ENCODE measurements around the gene LCLAT1. TPM values are rescaled to one million over a fixed set of nuclear protein-coding genes. Genes with fewer than 3 reads are reported as not detected.
"Not testable (repeated sequence)": the region's sequence is repeated elsewhere in the genome, so short reads cannot be mapped to it uniquely, and the experiment has no call there.

Gene LCLAT1
- total RNA-seq, 1 experiment from 2014 or later = 19.0 TPM

DNA sequence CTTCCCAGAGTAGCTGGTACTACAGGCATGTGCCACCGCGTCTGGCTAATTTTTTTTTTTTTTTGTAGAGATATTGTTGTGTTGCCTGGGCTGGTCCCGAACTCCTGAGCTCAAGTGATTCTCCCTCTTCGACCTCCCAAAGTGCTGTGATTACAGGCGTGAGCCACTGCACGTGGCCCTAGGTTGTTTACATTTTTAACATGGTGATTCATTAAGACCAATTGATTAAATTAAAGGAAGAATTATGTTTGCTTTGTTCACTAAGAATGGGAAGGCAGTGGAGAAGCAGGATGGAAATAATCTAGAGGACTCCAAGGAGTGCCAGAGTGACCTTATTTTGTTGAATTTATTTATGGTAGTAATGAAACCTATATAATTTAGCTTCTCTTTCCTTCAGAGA is 7.5 kb downstream of the LCLAT1 start:
- no peak for DNase-seq (ENCODE audit: low spot score)

DNA sequence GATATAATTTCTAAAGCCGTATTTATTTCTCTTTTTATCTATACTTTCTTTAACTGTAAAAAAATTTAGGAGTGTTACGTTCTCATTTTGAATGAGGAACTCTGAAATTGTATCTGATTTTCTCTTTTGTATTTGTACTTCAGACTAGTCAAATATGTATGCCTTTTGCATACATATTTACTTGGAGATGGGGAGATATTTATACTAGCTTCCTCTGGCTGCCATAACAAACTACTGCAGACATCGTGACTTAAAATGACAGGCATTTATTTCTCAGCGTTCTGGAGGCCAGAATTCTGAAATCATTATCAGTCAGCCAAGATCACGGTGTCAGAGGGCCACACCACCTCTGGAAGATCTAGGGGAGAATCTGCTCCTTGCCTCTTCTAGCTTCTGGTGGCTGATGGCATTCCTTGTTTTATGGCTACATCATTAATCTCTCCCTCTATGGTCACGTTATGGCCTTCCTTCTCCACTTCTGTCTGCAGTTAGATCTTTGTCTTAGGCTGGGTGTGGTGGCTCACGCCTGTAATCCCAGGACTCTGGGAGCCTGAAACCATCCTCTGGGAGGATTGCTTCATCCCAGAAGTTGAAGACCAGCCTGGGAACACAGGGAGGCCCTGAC is 8.2 kb downstream of the LCLAT1 start:
- no peak for DNase-seq (ENCODE audit: low spot score)

DNA sequence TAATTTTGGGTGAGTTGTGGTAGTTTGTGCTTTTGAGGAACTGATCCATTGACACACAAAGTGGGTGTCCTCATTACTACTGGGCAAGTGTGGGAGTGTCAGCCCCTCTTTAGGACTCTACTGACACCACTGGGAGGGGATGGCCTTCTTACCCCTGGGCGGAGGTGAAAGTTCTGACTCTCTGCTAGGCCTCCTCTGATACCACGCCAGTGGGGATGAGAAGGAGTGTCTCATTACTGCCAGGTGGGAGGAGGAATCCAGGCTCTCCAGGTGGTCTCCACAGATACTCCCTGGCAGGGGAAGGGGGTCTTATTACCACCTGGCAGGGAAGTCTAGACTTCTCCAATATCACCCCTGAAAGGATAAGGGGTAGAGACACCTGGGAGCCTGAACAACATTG is 9.1 kb downstream of the LCLAT1 start:
- DNase-seq (ENCODE audit: low spot score) = no peak

DNA sequence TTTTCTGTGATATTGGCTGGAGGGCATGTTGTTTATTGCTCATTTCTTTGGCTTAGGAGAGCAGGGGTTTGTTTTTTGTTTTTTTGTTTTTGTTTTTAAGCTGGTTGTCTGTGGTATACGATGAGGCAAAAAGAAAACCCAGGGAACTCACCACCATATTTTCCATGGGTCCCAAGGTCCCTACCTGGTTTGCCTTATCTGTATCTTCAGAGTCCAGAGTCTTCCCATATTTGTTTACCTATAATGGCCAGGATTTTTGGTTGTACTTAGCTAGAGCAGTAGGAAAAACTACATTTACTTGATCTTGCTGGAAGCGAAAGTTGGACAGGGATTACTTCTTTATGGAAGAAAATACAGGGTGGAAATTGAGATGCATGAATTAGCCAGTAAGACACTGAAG is 9.5 kb downstream of the LCLAT1 start:
- DNase-seq (ENCODE audit: low spot score) = no peak

DNA sequence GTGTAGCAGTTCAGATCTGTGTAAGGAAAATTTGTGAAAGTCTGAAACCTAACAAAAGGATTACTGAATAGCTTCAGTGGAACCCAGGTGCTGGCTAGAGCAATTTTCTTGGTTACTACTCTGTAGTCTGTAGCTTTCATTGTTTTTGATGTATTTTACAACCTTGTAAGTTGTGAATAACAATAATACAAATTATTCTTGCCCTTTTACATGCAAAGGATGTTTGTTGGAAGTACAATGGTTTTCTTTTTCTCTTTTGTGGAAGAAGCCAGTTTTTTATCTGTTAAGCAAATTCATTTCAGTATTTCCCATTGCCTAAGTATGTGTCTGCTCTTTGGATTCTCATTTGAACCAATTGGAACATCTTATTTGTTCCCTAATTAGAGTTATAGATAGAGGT is 10.2 kb downstream of the LCLAT1 start:
- no peak for DNase-seq (ENCODE audit: low spot score)

DNA sequence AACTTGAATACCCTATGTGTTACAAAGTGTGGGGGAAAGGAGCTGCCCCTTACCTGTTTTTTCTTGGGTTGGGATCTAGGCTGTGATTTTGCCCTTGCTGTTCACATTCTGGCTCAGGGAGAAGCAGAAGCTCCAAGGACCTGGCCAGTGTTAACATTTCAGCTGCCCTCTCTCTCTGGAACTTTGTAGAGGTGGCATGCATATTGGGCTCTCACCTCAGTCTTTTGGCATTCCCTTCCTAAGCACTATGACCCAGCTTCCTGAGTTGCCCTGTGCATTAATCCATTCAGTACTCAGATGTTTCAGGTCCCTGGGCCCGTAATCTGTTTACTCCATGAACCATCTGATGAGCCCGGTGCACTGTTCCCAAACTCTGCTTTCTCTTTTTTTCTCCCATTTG is 12.1 kb downstream of the LCLAT1 start:
- no peak for DNase-seq (ENCODE audit: low spot score)

DNA sequence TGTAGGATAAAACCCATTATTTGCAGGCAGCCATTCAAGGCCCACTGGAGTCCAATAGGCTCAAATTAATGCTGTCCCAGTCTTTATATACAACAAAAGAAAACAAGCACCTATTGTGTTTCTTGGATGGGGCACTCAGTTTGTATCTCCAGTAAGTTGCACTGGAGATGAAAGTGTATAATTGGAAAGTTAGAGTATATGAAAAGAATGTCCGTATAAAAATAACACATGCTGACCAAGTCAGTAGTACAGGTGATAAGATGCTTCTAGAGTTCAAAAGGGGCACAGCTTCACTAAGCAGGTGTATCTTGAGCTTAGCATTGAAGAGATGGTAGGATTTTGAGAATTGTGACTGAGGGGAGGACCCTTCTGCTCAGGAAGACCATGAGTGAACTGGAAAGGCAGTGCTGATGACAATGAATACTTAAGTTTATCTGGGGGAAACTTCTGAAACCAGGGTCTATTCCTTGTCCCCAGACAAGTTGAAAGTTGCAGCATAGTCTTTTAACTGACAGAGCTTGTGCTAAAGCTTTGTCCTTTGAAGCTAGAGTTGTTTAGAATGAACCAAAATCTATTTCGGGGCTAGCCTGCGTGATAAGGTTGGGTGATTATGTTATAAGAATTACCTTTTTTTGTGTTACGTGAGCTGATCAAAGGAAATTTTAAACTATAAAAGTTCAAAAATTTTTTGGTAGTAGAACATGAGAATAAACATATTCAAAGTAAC is 15.2 kb downstream of the LCLAT1 start:
- DNase-seq (ENCODE audit: low spot score) = no peak

DNA sequence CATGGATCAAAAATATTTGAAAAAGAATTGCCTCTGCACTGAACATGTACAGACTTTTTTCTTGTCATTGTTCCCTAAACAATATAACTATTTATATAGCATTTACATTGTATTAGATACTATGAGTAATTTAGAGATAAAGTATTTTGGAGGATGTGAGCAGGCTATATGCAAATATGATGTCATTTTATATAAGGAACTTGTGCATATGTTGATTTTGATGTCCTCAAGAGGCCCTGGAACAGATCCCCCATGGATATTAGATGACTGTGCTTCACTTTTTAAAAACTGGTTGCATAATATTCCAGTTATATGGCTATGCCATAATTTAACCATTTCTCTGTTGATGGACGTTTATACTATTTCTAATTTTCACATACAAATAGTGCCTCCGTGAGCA is 16.5 kb downstream of the LCLAT1 start:
- DNase-seq (ENCODE audit: low spot score) = no peak

DNA sequence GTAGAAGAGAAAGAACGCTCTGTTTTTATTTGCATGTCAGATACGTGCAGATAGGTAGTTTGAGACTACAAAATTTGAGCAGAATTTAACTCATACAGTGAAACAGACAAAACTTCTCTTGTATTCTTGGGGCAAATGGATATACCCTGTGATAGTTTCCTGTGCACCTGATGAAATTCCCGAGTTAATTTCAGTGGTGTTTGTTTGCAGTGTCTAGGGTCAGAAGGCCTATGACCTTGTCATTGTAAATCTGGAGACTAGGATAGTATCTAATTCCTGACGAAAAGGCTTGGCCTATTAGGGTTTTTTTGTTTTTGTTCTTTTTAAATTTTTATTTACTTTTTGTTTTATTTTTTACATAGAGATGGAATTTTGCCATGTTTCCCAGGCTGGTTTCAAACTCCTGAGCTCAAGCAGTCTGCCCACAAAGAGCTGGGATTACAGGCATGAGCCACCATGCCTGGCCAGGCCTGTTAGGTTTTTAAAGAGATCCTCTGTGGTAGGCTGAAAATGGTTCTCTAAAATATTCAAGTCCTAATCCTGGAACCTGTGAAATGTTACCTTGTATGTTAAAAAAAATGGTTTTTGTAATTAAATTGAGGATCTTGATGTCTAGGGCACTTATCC is 17.6 kb downstream of the LCLAT1 start:
- no peak for DNase-seq (ENCODE audit: low spot score)

DNA sequence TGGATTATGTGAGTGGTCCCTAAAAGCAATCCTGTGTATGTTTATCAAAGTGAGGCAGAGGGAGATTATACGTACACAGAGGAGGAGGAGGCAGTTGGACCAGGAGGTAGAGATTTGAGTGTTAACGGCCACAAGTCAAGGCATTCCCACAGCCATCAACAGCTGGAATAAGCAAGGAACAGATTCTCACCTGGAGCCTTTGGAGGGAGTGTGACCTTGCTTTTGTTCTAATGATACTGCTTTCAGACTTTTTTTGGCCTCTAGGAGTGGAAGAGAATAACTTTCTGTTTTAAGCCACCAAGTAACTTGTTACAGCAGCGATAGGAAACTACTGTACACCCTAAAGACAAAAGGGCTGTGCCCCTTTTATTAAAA is 18.1 kb downstream of the LCLAT1 start:
- DNase-seq (ENCODE audit: low spot score) = no peak

DNA sequence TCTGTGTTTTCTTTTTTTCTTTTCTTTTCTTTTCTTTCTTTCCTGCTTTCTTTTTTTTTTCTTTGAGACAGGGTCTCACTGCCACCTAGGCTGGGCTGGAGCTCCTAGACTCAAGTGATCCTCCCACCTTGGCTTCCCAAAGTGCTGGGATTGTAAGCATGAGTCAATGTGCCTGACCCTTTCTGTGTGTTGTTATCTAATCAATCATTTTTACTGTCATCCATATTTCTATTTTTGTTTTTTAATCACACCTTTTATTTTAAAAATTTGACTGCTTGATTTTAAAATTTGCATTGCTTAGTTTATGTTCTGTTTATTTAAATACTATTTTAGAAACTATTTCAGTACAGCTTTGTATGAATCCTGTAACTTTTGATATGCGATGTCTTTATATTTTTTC is 19.2 kb downstream of the LCLAT1 start:
- no peak for DNase-seq (ENCODE audit: low spot score)

DNA sequence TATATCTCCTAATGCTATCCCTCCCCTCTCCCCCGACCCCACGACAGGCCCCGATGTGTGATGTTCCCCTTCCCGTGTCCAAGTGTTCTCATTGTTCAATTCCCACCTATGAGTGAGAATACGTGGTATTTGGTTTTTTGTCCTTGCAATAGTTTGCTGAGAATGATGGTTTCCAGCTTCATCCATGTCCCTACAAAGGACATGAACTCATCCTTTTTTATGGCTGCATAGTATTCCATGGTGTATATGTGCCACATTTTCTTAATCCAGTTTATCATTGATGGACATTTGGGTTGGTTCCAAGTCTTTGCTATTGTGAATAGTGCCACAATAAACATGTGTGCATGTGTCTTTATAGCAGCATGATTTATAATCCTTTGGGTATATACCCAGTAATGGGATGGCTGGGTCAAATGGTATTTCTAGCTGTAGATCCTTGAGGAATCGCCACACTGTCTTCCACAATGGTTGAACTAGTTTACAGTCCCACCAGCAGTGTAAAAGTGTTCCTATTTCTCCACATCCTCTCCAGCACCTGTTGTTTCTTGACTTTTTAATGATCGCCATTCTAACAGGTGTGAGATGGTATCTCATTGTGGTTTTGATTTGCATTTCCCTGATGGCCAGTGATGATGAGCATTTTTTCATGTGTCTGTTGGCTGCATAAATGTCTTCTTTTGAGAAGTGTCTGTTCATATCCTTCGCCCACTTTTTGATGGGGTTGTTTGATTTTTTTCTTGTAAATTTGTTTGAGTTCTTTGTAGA is 20.2 kb downstream of the LCLAT1 start:
- DNase-seq (ENCODE audit: low spot score) = not testable (repeated sequence)

DNA sequence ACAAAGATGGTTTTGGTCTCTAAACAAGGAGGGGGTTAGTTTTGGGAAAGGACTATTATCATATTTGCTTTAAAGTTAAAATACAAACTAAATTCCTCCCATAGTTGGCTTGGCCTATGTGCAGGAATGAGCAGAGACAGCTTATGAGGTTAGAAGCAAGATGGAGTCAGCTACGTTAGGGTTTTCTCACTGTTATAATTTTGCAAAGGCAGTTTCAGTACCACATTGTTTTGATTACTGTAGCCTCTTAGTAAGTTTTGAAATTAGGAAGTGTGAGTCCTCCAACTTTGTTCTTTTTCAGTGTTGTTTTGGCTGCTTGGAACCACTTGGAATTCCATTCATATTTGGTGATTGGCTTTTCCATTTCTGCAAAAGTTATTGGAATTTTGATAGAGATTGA is 23.4 kb downstream of the LCLAT1 start:
- no peak for DNase-seq (ENCODE audit: low spot score)

DNA sequence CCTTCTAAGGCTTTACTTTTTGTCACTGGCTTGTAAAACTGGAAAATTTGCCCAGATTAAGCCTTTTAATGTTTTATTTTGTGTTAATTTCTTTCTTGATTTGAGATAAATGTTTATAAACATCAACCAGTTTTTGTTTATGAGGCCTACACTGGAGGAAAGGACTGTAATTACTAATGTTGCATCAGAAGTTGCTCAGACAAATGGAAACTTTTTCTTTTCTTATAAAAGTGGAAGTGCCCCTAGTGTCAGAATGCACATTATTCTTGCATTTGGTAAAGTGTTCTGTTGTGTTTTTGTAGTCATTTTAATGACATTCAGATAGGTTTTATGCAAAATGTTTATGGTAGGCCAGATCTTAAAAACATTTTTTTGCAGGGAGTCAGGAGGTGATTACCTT is 25.3 kb downstream of the LCLAT1 start:
- DNase-seq (ENCODE audit: low spot score) = no peak

DNA sequence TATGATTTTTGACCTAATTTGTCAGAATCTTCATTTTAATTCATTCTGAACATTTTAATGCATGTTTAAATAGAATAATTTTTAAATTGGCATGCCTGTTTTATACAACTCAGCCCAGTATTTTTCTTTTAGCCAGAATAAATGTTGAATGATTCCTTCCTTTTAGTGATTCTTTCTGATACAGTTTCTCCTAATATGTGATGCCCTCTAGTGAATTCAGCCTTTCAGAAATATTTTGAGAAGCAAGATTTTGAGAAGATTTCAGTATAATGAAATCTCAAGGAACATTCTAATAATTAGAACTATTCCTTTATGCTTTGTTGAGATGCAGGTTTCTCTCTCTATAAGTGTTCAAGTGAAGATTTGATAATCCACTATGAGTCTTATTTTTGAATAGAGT is 28.5 kb downstream of the LCLAT1 start:
- no peak for DNase-seq (ENCODE audit: low spot score)

DNA sequence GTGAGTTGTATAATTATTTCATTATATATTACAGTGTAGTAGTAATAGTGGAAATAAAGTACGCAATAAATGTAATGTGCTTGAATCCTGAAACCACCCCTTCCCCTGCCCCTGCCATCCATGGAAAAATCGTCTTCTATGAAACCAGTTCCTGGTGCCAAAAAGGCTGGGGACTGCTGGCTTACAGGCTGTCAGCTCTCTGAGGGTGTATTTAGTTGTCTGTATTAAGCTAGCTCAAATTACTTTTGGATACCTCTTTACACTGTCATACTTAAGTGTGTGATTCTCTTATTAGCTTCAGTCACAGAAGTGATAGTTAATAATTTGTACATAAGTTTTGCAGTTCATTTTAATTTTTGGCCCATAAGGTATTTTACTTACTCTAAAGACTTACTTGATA is 29.6 kb downstream of the LCLAT1 start:
- DNase-seq (ENCODE audit: low spot score) = no peak

DNA sequence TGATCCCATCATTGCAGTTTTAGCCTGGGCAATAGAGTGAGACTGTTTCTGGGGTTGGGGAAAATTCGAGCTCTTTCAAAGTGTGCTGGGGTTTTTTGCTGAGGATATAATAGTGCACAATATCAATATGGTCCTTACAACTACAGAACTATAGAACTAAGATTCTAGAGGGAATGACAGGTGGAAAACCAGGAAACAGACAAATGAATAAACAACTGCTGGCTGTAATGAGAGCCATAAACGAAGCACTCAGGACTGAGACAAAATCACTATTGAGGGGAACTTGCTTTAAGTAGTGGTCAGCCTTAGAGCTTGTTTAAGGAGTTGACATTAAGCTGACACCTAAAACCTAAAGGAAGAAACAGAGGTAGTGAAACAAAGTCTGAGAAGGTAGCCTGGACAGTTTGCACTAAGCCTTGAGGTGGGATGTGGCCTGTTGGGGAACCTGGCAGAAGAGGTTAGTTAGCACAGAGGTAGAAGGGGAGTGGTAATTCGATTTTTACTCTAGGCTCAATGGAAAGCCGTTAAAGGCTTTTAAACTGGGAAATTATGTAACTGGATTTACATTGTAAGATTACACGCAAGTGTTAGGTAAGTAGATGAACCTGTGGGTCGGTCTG is 33.8 kb downstream of the LCLAT1 start:
- no peak for DNase-seq (ENCODE audit: low spot score)

DNA sequence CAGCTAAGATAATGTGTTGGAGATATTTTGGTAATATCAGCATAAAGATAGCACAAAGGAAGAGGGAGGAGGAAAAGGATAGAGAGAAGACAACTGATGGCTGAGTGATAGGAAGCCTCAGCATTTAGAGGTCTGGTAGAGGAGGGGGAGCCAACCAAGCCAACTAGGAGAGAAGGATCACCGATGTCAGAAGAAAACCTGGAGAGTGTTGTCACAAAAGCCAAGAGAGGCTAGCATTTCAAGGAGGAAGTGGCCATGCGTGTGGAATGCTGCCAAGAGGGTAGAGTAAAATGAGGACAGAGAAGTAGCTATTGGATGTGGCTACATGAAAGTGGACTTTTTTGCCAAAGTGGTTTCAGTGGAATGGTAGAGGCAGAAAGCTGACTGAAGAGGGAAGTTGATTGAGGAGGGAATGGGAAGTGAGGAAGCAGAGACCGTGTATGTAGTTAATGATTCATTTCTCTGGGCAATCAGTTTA is 34.3 kb downstream of the LCLAT1 start:
- DNase-seq (ENCODE audit: low spot score) = no peak

DNA sequence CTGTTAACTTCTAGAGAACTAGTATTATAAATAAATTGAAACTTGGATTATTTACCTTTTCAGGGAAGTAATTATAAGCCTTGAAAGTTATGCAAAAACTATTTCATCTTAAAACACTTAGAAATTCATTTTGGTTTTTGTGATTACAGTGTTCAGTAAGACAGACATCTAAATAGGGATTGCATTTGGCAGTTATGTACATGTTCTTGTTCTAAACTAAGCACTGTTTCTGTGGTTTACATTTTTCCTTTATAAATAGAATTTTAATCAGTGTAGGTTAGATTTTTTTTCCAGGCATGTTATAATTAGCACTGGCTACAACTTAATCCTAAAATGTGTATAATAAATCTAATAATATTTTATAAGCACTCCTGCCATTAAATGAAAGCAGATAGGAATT is 35.0 kb downstream of the LCLAT1 start:
- DNase-seq (ENCODE audit: low spot score) = no peak

DNA sequence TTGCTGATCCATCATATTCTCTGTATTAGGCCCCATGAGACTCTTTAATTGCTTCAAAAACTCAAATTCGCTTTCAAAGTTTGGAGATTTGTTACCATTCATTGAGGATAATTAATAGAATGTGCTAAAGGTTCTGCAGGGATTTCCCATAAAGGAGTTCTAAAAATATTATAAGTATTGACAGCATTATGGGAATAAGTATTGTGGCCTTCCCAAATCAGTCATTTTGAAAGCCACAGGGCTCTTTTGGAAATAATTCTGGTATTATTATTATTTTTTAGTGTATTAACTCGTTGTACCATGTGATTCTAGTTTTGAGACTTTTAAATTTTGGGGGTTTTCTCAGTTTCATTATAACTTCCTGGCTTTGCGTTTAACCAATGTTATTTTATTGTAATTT is 37.1 kb downstream of the LCLAT1 start:
- no peak for DNase-seq (ENCODE audit: low spot score)

DNA sequence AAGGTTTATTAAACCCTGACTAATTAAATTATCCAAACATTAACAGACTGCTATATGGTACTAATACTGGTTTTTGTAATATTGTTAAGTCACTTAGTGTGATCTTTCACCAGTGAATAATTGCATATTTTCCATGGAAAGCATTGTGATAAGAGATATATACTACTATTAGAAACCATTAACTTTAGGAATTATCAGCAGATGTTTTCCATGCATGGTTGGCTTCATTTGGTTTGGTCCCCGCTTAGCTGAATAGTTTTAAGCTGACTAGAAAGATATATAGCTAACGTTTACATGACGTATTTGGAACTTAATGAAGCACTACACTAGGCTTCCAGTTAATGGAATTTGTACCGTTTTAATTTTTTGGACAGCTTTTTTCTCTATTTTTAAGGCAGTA is 37.9 kb downstream of the LCLAT1 start:
- DNase-seq (ENCODE audit: low spot score) = no peak

DNA sequence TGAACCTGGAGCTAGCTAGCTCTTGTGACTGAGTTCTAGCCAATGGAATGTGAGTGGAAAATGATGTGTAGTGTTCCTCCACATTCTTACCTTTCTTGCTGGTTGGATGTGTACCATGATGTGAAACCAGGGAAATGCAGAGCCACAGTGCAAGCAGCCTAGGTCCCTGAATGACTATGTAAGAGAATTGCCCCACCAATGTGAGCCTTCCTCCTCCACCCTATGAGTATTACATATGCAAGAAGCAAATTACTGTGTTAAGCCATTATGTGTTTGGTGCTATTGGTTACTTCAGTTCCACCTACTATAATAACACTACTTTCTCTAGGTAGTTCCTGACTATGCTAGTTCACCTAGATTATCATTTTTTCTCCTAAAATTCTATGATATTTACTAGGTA is 39.6 kb downstream of the LCLAT1 start:
- DNase-seq (ENCODE audit: low spot score) = no peak
